Bone marrow (tissue), 2 donors: ENCODE measurements around the gene PDSS2.
"Not testable (repeated sequence)": the region's sequence is repeated elsewhere in the genome, so short reads cannot be mapped to it uniquely, and the experiment has no call there.

Source experiments
- DNase-seq, 2 donors: peaks; one replicate each; lab custom pipeline; 2025; lab: John Stamatoyannopoulos, UW

Gene PDSS2

DNA sequence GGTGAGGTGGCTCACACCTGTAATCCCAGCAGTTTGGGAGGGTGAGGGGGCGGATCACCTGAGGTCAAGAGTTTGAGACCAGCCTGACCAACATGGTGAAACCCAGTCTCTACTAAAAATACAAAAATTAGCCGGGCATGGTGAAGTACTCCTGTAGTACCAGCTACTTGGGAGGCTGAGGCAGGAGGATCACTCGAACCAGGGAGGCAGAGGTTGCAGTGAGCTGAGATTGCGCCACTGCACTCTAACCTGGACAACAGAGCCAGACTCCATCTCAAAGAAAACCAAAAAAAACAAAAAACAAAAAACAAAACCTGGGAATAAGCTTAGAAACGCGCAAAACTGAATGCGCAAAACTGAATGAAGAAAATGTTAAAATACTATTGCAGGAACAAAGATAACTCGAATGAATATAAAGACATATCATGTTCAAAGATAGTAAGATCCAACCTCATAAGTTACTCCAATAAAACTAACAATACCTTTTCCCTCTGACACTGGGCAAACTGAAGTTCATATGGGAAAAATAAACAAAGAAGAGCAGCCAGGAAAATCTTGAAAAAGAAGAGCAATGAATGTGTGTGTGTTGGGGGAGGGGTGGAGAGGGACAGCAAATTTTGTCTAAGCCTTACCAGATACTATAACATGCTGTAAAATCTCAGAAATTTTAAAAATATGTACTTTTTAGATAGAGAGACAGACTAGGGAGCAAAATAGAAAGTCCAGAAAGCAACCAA is 243.0 kb downstream of the PDSS2 start:
- DNase-seq = no peak

DNA sequence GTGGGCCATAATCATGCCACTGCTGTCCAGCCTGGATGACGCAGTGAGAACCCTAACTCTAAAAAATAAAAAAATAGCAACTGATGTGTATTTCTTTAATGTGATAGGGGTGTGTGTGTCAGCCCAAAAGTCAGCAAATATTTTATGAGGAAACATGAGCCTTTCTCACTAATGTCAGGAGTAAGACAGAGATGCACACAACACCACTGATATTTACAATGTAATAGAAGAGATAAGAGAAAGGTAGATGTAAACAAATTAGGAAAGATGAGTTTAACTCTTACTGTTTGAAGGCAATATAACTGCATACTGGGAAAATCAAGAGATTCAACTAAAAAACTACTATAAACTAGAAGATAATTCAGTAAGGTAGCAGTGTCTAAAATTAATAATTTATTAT is 244.0 kb downstream of the PDSS2 start:
- no peak for DNase-seq

DNA sequence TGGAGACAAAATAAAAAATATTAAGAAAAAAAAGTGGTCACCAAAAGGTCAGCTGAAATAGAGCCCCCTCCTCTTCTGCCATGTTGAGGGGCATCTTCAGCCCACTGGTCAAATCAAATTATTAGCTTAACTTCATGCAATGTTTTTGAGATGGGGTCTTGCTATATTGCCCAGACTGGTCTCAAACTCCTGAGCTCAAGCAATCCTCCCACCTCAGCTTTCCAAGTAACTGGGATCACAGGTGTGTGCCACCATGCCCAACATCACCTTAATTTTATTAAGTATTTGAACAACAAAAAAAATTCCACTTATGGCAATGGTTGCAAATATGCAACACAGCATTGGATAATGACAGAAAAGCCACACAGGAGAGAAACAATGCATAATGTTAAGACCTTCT is 244.7 kb downstream of the PDSS2 start:
- DNase-seq = no peak

DNA sequence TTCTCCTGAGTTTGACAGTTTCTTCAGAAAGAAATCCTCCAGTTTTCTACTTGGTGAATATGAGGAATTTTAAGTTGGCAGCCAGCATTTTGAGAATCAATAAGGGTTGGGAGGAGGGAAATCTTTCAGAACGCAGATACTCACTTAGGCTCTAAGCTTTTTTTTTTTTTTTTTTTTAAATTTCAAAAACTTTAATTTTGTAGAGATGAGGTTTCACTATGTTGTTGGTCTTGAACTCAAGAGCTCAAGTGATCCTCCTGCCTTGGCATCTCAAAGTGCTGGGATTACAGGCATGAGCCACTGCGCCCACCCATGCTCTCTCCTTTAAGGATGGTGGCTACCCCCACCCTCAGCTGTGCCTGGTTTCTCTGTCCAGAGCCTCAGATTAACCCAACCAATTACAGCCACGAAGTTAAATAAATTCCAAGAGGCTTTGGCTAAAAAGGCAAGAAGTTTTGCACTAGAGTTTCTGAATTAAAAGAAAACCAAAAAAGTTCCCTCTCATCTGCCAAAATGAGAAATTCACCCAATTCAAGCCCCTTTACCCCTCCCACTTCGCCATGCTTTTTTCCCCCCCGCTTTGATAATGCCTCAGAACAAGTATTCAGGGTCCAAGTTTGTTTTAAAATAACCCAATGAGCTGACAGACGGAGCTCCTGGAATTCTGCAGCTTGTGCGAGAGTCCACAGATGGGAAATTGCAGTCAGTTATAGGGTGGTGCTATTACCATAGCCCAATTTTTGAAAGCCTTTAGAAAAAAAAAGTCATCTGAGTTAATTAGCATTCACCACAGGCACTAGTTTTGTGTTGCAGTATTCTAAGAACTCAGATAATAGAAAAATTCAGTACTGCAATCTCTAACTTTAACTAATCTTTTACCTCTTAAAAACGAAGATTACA is 249.7 kb downstream of the PDSS2 start:
- DNase-seq = no peak

DNA sequence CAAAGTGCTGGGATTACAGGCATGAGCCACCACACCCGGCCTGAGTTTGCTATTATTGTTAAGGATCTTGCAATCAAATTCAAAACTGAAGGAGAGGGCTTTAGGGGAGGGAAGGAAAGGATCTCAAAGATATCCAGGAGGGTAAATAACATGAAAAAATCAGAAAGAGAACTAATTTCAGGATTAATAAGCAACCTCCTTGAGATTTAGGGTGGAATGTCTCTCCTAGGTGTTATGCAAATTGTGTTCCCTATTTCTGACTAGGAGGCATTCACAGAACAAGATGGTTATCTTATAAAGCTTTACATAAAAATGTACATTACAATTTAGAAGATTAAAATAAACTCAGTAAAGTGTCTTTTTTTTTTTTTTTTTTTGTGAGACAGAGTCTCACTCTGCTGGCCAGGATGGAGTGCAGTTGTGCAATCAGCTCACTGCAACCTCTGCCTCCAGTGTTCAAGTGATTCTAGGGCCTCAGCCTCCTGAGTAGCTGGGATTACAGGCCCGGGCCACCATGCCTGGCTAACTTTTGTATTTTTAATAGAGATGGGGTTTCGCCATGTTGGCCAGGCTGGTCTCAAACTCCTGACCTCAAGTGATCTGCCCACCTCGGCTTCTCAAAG is 252.0 kb downstream of the PDSS2 start:
- no peak for DNase-seq

DNA sequence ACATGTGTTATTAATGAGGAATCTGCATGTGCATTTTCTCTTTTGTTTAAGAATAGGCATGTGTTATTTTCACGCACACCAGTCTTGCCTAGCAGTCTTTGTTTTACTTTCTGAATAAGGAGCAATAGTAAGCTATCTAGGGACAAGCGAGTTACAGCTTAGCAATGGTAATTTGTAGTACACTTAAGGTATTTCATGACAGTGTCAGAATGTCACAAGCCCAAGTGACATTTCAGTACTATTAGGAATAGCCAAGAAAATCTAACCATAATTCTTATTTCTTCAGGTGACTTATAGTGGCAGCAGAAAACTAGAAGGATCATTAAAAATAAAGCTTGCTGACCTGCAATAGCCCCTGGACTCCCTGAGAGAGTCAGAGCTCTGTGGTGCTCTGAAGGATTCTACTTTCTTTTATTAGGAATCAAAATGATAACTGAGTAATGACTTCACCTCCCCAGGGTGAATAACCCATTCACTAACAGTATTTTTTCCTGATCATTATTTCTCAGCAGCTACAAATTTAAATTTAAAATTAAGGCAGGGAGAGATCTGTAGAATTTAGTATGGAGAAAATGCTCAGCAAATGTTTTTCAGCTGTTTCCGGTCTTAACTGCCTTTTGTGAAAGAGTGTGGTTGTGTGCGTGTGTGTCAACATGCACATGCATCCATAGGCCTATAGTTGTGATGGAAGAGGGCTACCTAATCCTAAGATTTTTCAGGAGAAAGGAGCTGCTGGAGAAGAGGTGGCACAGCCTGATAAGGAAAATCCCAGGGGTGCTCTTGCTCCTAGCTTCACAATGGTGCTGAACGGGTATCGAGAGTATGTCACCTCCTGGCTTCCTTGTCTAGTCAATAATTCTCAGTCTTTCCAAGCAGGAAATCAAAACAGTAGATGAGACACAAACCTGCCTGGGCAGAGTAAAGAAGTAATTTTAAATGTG is 254.0 kb downstream of the PDSS2 start:
- DNase-seq = no peak

DNA sequence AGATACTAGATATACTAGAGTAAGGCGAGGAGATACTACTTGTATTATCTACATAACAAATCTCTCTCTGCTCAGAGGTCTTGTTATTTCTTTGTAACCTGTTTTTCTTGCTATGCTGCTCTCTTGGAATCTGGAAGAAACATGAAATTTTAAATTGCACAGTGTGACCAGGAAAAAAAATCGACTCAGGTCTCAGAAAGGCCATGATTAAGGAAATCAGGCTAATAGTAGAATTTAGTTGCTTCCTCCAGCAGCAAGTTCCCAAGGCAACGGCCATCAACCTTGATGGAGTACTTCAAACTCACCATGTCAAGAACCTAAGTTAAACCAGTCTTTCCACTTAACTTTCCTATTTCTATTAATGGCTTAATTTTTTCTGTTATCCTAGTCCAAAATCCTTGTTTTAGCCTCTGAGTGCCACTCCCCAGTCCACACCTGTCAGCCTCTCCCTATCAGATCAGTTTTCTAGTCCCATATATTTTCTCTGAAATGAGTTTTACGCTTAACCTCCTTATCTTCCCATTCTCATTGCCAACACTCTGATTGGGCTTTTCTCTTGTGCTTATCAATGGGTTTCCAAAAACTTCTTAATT is 256.4 kb downstream of the PDSS2 start:
- no peak for DNase-seq

DNA sequence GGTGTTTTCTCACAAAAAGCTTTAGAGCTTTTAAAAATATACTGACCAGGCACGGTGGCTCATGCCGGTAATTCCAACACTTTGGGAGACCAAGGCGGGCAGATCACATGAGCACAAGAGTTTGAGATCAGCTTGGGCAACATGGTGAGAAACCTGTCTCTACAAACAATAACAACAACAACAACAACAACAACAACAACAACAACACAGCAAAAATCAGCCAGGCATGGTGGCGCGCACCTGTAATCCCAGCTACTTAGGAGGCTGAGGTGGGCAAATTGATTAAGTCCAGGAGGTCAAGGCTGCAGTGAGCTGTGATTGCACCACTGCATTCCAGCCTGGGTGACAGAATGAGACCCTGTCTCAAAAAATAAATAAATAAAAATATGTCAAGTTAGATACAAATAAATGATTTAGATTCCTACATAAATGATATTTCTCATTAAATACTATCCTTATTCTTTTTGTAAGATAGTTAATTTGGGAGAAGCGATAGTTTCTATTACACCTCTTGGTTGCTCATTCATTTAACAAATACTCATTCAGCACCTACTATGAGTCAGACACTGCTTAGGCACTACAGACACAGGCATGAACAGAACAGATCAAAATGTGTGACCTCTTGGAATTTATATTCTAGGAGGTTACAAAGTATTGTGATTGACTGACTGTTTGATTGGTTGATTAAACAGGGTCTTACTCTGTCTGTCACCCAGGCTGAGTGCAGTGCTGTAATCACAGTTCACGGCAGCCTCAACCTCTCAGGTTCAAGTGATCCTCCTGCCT is 260.5 kb downstream of the PDSS2 start:
- no peak for DNase-seq

DNA sequence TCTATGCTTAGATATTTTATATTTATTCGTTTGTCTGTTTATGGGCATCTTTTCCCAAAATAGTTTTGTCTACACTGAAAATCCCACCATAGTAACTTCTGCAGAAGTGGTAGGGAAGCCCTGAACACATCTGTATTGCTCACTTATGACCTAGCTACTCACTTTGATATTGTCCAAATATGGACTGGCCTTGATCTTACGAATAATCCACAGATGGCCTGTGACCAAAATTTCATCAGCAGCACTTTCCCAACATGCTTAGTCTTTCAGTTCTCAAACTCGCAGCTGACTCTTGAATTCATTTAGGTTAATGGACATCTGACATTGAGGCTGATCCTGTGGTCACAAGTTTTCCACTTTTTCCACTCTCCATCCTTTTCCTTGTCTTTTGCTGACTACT is 263.2 kb downstream of the PDSS2 start:
- no peak for DNase-seq

DNA sequence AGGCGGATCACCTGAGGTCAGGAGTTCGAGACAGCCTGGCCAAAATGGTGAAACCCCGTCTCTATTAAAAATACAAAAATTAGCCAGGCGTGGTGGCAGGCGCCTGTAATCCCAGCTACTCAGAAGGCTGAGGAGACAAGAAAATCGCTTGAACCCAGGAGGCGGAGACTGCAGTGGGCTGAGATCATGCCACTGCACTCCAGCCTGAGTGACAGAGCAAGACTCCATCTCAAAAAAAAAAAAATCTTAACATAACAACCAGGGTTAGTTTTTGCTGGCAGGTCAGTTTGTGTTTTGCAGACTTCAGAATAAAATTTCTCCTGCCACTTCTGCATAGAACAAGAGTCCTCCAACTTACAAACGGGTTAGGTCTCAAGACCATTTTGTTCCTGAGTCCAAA is 264.6 kb downstream of the PDSS2 start:
- DNase-seq = not testable (repeated sequence)

DNA sequence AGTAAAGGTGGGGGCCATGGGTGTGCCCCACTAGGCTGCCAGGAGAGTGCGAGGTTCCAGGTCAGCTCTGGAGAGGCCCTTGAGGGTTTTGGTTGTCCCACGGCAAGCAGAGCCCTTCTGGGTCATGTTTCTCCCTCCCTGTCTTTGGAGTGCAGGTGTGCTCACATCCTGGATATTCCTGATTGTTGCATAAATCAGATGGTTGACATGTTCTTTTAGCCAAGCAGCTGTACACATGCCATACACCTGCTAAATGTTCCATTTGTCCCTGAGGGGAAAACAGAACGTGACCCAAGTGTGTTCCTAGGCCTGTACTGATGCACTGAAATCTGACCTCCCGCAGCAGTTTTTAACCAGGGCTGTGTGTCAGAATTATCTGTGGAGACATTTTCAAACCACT is 266.5 kb downstream of the PDSS2 start:
- no peak for DNase-seq

DNA sequence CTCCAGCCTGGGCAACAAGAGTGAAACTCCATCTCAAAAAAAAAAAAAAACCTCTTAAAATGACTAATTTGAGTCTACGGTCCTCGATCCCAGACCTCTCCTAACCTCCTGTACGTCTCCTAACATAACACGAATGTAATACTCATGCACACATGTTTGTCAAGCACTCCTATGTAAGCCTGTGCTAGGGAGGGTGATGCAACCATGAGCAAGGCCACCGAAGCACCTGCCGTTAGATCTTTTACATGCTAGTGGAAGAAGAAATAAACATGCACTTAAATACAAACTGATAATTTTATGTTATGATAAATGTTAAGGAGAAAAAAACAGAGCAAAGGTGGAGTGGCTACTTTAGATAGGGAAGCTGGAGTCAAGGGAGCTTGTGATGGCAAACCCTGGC is 271.7 kb downstream of the PDSS2 start:
- DNase-seq = no peak

DNA sequence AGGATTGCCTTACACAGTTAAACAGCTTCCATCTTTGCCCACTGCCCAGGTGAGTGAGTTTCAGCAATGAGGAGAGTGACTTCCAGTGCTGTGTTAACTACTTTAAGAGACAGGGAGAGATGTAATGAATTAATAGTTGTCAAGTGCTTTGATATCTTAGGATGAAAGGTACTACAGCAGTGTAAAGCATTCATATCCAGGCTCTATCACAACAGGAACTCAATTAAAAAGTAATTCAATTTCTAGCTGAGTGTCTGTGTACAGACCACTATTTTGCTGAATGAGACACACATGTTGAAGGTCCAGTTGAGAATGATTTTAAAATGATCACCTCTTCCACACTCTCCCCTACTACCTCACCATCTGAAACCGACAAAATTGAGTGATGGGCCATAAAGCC is 273.3 kb downstream of the PDSS2 start:
- no peak for DNase-seq

DNA sequence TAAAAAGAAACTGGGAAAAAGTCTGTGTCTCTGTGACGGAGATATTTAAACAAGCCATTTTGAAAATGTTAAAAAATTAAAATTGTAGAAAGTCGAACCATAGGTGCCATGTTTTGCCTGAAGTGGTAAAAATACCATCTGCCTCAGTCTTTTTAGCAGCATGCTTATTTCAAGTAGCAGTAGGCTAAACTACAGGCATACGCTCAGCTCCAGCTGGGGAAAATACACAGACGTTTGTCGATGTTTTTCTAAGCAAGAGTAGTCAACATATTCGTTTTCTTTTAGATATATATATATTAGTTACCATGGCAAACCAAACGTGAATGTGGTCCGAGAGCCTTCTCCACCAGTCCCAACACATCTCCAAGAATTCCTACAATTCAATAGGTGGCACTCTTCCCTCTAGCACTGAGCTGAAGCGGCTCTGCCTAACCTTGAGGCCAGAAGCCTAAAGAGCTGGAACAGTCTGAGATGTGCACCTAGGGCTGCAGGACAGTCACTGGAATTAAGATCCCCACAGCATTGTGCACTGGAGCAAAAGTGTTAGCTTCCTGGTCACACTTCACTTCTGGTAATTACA is 273.9 kb downstream of the PDSS2 start:
- DNase-seq = no peak

DNA sequence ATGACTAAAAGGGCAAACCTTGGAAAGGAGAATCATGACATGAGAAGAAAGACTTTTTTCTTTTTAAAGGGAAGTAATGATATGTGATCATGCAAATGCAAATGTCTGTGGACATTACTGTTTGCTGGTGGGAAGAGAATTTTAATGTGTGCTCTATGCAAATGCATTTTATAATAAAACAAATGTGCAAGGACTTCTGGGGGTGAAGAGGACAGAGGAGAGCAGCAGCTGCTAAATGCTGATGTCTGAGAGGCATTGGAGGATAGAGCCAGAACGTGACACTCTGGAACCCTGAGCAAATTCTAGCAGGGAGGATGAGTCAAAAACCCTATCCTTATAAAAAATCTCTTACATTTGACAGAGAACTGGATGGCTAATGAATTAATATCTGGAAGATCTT is 274.9 kb downstream of the PDSS2 start:
- DNase-seq = no peak

DNA sequence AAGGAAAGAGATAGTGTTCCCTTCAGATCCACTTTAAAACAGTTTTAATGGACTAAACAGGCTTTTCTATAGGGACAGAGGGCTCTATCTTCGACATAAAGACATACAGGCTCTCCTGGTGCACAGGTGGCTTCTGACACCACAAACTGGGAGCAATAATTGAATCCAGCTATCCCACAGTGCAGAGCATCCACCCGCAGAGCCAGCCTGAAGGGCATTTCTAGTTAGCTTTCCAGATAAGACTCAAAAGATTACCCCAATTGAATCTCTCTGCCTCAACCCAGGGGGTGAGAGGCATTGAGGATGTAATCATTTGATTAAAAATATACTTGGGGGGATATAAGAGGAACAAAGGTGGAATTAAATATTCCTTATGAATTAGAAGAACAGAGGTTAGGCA is 279.3 kb downstream of the PDSS2 start:
- no peak for DNase-seq

DNA sequence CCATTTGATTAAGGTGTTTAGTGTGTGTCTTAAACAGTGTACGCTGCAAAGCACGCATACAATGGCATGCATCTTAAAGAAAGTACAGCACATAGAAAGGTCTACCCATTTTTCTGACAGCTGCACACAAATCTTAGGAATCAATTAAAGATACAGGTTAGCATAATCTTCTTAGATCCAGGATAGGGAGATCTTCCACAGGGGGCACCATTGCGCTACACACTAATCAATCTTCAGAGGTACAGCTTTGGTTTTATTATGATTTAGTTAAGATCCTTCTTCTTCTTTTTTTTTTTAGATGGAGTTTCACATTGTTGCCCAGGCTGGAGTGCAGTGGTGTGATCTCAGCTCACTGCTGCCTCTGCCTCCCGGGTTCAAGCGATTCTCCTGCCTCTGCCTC is 280.4 kb downstream of the PDSS2 start:
- no peak for DNase-seq

DNA sequence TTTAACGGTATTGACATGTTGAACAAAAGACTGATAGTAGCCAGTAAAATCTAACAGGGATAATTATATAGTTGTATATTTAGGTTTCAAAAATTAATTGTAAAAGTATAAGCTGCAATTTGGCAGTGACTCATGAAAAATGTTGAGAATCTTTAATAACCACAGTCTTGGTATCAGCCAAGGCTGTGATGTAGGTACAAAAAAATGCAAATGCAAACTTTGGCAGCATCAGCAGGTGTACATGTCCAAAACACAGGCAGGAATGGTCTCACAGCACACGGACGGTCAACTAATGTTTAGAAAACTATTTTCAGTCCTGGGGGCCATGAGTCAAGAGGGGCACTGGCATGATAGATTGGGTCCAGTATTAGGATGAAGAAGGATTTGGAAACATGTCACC is 285.6 kb downstream of the PDSS2 start:
- no peak for DNase-seq

DNA sequence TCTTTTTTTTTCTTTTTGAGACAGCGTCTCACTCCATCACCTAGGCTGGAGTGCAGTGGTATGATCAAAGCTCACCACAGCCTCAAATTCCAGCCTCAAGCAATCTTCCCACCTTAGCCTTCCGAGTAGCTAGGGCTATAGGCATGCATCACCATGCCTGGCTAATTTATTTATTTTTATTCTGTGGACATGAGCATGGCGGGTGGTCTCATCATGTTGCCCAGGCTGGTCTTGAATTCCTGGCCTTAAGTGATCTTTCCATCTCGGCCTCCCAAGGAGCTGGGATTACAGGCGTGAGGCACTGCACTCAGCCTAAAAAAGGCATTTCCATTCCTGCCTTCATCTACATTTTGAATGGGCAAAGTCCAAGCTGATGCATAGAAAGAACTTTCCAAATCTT is 287.9 kb downstream of the PDSS2 start:
- DNase-seq = no peak

DNA sequence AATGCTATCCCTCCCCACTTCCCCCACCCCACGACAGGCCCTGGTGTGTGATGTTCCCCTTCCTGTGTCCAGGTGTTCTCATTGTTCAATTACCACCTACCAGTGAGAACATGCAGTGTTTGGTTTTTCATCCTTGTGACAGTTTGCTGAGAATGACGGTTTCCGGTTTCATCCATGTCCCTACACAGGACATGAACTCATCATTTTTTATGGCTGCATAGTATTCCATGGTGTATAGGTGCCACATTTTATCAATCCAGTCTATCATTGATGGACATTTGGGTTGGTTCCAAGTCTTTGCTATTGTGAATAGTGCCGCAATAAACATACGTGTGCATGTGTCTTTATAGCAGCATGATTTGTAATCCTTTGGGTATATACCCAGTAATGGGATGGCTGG is 295.1 kb downstream of the PDSS2 start:
- not testable (repeated sequence) for DNase-seq
